AG09309 (cell line): ENCODE data around the gene PLXNA2.

Experiments
- DNase-seq: peaks from one replicate; pipeline ENCODE4 v3.0.0-alpha.2; 2010; ENCODE audit warnings: low read depth
- H3K4me3 ChIP-seq: 2 replicates; pipeline ENCODE4 v1.5.1; 2011; ENCODE audit warnings: mild to moderate bottlenecking, low read depth, low read length, moderate library complexity; ENCODE audit not compliant: control insufficient read depth
- CTCF ChIP-seq: IDR thresholded peaks from 2 replicates; pipeline ENCODE4 v1.5.1; 2011; ENCODE audit warnings: mild to moderate bottlenecking, low read depth, low read length, inconsistent platforms; ENCODE audit not compliant: insufficient read depth, control insufficient read depth; ENCODE audit errors: missing control alignments

PLXNA2 gene

GRCh38 chr1:208251911-208252835 lies 8.0 kb upstream of the PLXNA2 start:
- peak; percentile 71 for TF ChIP-seq CTCF
- H3K4me3 ChIP-seq, result no peak overlapping the region
- DNase-seq, result no peak

DNA sequence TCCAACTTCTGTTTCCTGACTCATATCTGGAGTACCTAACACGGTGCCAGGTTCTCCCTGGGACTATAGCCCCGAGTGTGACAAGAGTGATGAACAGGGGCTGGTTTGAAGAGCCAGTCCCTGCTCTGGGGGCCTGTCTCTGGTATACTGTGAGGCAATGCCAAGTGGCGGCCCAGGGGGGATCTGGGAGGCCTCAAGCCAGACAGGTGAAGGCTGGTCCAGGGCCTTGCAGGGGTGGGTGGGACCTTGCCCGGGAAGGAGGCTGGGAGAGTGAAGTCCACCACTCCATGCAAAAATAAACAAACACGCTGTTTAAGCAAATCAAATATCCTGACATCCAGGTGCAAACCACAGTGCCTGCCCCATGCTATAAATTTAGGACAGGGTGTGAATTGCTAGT lies 6.8 kb upstream of the PLXNA2 start:
- TF ChIP-seq CTCF, result no peak
- H3K4me3 ChIP-seq, result no peak overlapping the region
- DNase-seq, result no peak

DNA sequence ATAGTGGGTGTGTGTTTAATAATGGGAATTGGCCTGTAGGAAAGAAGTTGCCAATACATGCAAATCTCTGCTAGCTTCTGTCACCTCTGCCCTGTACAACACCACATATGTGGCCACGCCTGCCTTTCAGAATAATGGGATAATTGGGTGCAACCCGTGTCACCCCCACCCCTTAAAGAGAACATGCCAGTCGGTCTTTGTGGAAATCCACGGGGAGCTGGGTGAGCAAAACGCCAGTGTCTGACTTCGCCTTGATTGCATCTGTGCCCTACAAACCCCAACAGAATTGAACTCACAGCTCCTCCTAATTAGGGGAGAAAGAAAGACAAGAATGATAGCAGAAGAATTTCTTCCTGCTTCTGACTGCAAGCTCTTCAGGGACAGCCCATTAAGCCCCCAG lies 6.4 kb upstream of the PLXNA2 start:
- no peak overlapping the region for H3K4me3 ChIP-seq
- TF ChIP-seq CTCF, result no peak
- DNase-seq, result no peak

GRCh38 chr1:208248991-208249696 lies 5.0 kb upstream of the PLXNA2 start:
- H3K4me3 ChIP-seq, result no peak overlapping the region
- TF ChIP-seq CTCF, result no peak
- DNase-seq, result no peak

GRCh38 chr1:208248307-208248801 lies 4.2 kb upstream of the PLXNA2 start:
- no peak for TF ChIP-seq CTCF
- DNase-seq, result no peak
- no peak overlapping the region for H3K4me3 ChIP-seq

- DNase-seq, result no peak
- TF ChIP-seq CTCF, result no peak
- no peak overlapping the region for H3K4me3 ChIP-seq
Measured at GRCh38 chr1:208247696-208248095, 3.5 kb upstream of the PLXNA2 start.
